ENCODE data around the gene ADISSP. TPM values are rescaled to one million over a fixed set of nuclear protein-coding genes. Genes with fewer than 3 reads are reported as not detected.

Gene ADISSP
- total and polyA plus RNA-seq, 2 donors, result 21.4 to 23.6 TPM

DNA sequence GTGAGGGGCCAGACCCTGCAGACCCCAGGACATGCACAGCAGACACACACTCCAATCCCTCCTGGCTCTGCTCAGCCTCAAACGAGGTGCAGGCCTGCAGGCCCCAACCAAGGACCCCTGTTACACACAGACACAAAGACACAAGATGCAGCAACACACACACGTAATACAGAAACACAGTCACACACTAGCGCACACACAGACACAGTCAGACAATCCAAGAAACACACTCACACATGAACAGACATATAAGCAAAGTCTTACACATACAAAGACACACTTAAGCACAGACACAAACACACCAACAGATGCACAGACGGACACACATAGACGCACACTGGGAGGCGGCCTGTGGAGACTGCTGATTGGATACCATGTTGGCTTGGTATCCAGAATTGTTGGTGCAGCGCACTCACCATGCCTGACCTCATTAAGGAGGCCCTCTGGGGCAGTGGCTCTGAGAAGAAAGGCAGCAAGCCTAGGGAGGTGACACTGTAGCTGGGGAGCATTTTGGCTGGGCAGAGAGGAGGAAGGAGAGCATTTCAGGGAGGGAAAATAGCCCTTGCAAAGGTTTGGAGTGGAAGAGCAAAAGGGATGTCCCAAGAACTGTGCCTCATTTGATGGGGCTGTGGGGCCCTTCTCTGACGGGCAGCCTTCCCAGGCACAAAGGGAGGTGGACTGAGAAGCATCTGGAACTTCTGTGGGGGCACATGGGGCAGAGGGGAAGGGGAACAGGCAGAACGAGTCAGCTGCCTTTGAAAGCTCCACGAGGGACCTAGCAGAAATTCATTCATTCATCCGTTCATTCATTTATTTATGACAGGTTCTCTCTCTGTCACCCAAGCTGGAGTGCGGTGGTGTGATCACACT lies 36.5 kb downstream of the ADISSP start:
- Histone ChIP-seq H3K4me3 (ENCODE audit: low read length in 2 of 2) (no peak overlapping the region), H3K27ac (ENCODE audit: low read depth in 1 of 2, low read length in 1 of 2) (no peak overlapping the region), H3K36me3 (ENCODE audit: control insufficient read depth in 2 of 2, insufficient read depth in 2 of 2, low read length in 1 of 2) (no peaks in the 10 kb centered on the region), H3K9me3 (ENCODE audit: control insufficient read depth in 2 of 2, insufficient read depth in 1 of 2, low read length in 1 of 2) (no peaks in the 10 kb centered on the region), H3K27me3 (ENCODE audit: control insufficient read depth in 2 of 2, insufficient read depth in 1 of 2, low read length in 1 of 2) (peaks cover 20 to 50% of the 10 kb centered on the region in 2 donors), H3K4me1 (ENCODE audit: control insufficient read depth in 2 of 2, insufficient read depth in 2 of 2, low read length in 2 of 2) (peaks cover 0 to 15% of the 10 kb centered on the region in 2 donors)
- 96% methylated on average over 12 of the region's 12 CpGs for WGBS
- no peak for DNase-seq (ENCODE audit: low read depth in 6 of 9, low spot score in 9 of 9)

GRCh38 chr20:3729811-3730540 lies 37.6 kb downstream of the ADISSP start:
- Histone ChIP-seq H3K36me3 (ENCODE audit: control insufficient read depth in 2 of 2, insufficient read depth in 2 of 2, low read length in 1 of 2) (no peaks in the 10 kb centered on the region), H3K27me3 (ENCODE audit: control insufficient read depth in 2 of 2, insufficient read depth in 1 of 2, low read length in 1 of 2) (peaks cover 20 to 50% of the 10 kb centered on the region in 2 donors), H3K4me3 (ENCODE audit: low read length in 2 of 2) (no peak overlapping the region), H3K9me3 (ENCODE audit: control insufficient read depth in 2 of 2, insufficient read depth in 1 of 2, low read length in 1 of 2) (no peaks in the 10 kb centered on the region), H3K27ac (ENCODE audit: low read depth in 1 of 2, low read length in 1 of 2) (no peak overlapping the region), H3K4me1 (ENCODE audit: control insufficient read depth in 2 of 2, insufficient read depth in 2 of 2, low read length in 2 of 2) (peaks cover 0 to 15% of the 10 kb centered on the region in 2 donors)
- no peak for DNase-seq (ENCODE audit: low read depth in 6 of 9, low spot score in 9 of 9)
- WGBS, result 83% methylated on average over 8 of the region's 8 CpGs

DNA sequence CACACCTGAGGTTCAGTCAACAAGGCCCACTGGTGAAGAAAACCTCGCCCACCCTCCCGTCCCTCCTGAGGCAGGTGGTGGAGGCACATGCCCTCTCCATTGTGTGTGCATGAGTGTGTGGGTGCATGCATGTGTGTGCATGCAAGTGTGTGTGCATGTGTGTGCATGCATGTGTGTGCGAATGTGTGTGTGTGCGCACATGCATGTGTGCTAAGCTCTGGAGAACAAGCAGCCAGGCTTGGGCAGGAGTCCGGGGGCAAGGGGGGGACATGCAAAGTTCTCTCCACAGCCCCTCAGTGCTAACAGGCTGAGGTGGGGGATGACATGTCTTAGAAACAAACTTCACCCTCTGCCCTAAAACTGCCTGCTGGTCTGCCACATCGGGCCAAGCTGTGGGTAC lies 38.2 kb downstream of the ADISSP start:
- Histone ChIP-seq H3K27ac (ENCODE audit: low read depth in 1 of 2, low read length in 1 of 2) (no peak overlapping the region), H3K4me3 (ENCODE audit: low read length in 2 of 2) (no peak overlapping the region), H3K9me3 (ENCODE audit: control insufficient read depth in 2 of 2, insufficient read depth in 1 of 2, low read length in 1 of 2) (no peaks in the 10 kb centered on the region), H3K36me3 (ENCODE audit: control insufficient read depth in 2 of 2, insufficient read depth in 2 of 2, low read length in 1 of 2) (no peaks in the 10 kb centered on the region), H3K4me1 (ENCODE audit: control insufficient read depth in 2 of 2, insufficient read depth in 2 of 2, low read length in 2 of 2) (peaks cover 0 to 15% of the 10 kb centered on the region in 2 donors), H3K27me3 (ENCODE audit: control insufficient read depth in 2 of 2, insufficient read depth in 1 of 2, low read length in 1 of 2) (peaks cover 20 to 50% of the 10 kb centered on the region in 2 donors)
- DNase-seq (ENCODE audit: low read depth in 6 of 9, low spot score in 9 of 9), result no peak
- 95% methylated on average over 6 of the region's 6 CpGs for WGBS

- Histone ChIP-seq H3K36me3 (ENCODE audit: control insufficient read depth in 2 of 2, insufficient read depth in 2 of 2, low read length in 1 of 2) (no peaks in the 10 kb centered on the region), H3K27ac (ENCODE audit: low read depth in 1 of 2, low read length in 1 of 2) (no peak overlapping the region), H3K9me3 (ENCODE audit: control insufficient read depth in 2 of 2, insufficient read depth in 1 of 2, low read length in 1 of 2) (no peaks in the 10 kb centered on the region), H3K4me3 (ENCODE audit: low read length in 2 of 2) (no peak overlapping the region), H3K27me3 (ENCODE audit: control insufficient read depth in 2 of 2, insufficient read depth in 1 of 2, low read length in 1 of 2) (peaks cover 18 to 49% of the 10 kb centered on the region in 2 donors), H3K4me1 (ENCODE audit: control insufficient read depth in 2 of 2, insufficient read depth in 2 of 2, low read length in 2 of 2) (peaks cover 0 to 15% of the 10 kb centered on the region in 2 donors)
- WGBS, result 94% methylated on average over 3 of the region's 3 CpGs
- no peak for DNase-seq (ENCODE audit: low read depth in 6 of 9, low spot score in 9 of 9)
Observed at GRCh38 chr20:3728876-3729275, 38.7 kb downstream of the ADISSP start.

- no peak overlapping the region for H3K27ac ChIP-seq (ENCODE audit: low read depth in 1 of 2, low read length in 1 of 2)
- H3K4me1 ChIP-seq (ENCODE audit: control insufficient read depth in 2 of 2, insufficient read depth in 2 of 2, low read length in 2 of 2), result peaks cover 0 to 15% of the 10 kb centered on the region in 2 donors
- no peaks in the 10 kb centered on the region for H3K36me3 ChIP-seq (ENCODE audit: control insufficient read depth in 2 of 2, insufficient read depth in 2 of 2, low read length in 1 of 2)
- peaks cover 15 to 44% of the 10 kb centered on the region in 2 donors for H3K27me3 ChIP-seq (ENCODE audit: control insufficient read depth in 2 of 2, insufficient read depth in 1 of 2, low read length in 1 of 2)
- H3K4me3 ChIP-seq (ENCODE audit: low read length in 2 of 2), result no peak overlapping the region
- H3K9me3 ChIP-seq (ENCODE audit: control insufficient read depth in 2 of 2, insufficient read depth in 1 of 2, low read length in 1 of 2), result no peaks in the 10 kb centered on the region
- DNase-seq (ENCODE audit: low read depth in 6 of 9, low spot score in 9 of 9), result no peak
- 94% methylated on average over 5 of the region's 5 CpGs for WGBS
Observed at GRCh38 chr20:3728354-3728753, 39.2 kb downstream of the ADISSP start.

DNA sequence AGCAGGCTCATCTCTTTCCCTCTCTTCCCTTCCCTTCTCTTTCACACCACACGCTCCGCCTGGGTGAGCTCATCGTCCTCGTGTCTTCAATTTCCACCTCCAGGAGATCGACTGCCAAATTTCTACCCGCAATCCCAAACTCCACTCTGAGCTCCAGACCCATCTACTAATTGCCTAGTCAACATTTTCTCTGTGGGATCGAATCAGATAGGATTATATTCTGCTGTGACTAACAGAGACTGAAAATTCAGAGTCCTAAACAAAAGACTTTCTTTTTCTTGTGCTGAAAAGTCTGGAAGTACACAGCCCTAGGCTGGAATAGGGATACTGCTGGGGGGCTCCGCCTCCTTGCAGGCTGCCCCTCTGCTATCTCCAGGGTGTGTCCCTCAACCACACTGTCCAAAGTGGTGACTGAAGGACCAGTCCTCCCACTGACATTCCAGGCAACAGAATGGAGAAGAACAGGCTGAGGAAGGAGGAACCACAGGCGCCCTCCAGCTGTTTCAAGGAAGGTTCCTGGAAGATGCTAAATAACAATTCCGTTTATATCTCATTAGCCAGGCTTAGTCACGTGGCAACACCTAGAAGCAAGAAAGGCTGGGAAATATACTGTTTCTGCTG lies 40.0 kb downstream of the ADISSP start:
- no peak overlapping the region for H3K27ac ChIP-seq (ENCODE audit: low read depth in 1 of 2, low read length in 1 of 2)
- 69% methylated on average over 11 of the region's 11 CpGs for WGBS
- H3K9me3 ChIP-seq (ENCODE audit: control insufficient read depth in 2 of 2, insufficient read depth in 1 of 2, low read length in 1 of 2), result no peaks in the 10 kb centered on the region
- peaks cover 0 to 9% of the 10 kb centered on the region in 2 donors for H3K4me1 ChIP-seq (ENCODE audit: control insufficient read depth in 2 of 2, insufficient read depth in 2 of 2, low read length in 2 of 2)
- peaks cover 8 to 36% of the 10 kb centered on the region in 2 donors for H3K27me3 ChIP-seq (ENCODE audit: control insufficient read depth in 2 of 2, insufficient read depth in 1 of 2, low read length in 1 of 2)
- H3K36me3 ChIP-seq (ENCODE audit: control insufficient read depth in 2 of 2, insufficient read depth in 2 of 2, low read length in 1 of 2), result no peaks in the 10 kb centered on the region
- H3K4me3 ChIP-seq (ENCODE audit: low read length in 2 of 2), result no peak overlapping the region
- DNase-seq (ENCODE audit: low read depth in 6 of 9, low spot score in 9 of 9), result no peak

DNA sequence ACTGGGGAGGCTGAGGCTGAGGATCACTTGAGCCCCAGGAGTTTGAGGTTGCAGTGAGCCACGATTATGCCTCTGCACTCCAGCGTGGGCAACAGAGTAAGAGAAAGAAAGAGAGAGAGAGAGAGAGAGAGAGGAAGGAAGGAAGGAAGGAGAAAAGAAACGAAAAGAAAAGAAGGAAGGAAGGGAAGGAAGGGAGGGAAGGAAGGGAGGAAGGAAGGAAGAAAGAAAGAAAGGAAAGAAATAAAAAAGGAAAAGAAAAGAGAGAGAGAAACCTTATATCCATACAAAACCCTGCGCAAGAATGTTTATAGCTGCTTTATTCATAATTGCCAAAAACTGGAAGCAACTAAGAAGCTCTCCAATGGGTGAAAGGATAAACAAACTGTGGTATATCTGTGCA lies 43.2 kb downstream of the ADISSP start:
- Histone ChIP-seq H3K27me3 (ENCODE audit: control insufficient read depth in 2 of 2, insufficient read depth in 1 of 2, low read length in 1 of 2) (peaks cover 0 to 21% of the 10 kb centered on the region in 2 donors), H3K9me3 (ENCODE audit: control insufficient read depth in 2 of 2, insufficient read depth in 1 of 2, low read length in 1 of 2) (no peaks in the 10 kb centered on the region), H3K27ac (ENCODE audit: low read depth in 1 of 2, low read length in 1 of 2) (no peak overlapping the region), H3K4me1 (ENCODE audit: control insufficient read depth in 2 of 2, insufficient read depth in 2 of 2, low read length in 2 of 2) (peaks cover 0 to 4% of the 10 kb centered on the region in 2 donors), H3K4me3 (ENCODE audit: low read length in 2 of 2) (no peak overlapping the region), H3K36me3 (ENCODE audit: control insufficient read depth in 2 of 2, insufficient read depth in 2 of 2, low read length in 1 of 2) (no peaks in the 10 kb centered on the region)
- no peak for DNase-seq (ENCODE audit: low read depth in 6 of 9, low spot score in 9 of 9)
- 65% methylated on average over 4 of the region's 4 CpGs for WGBS

- Histone ChIP-seq H3K36me3 (ENCODE audit: control insufficient read depth in 2 of 2, insufficient read depth in 2 of 2, low read length in 1 of 2) (no peaks in the 10 kb centered on the region), H3K27ac (ENCODE audit: low read depth in 1 of 2, low read length in 1 of 2) (no peak overlapping the region), H3K4me1 (ENCODE audit: control insufficient read depth in 2 of 2, insufficient read depth in 2 of 2, low read length in 2 of 2) (peaks cover 0 to 4% of the 10 kb centered on the region in 2 donors), H3K4me3 (ENCODE audit: low read length in 2 of 2) (no peak overlapping the region), H3K27me3 (ENCODE audit: control insufficient read depth in 2 of 2, insufficient read depth in 1 of 2, low read length in 1 of 2) (peaks cover 0 to 14% of the 10 kb centered on the region in 2 donors), H3K9me3 (ENCODE audit: control insufficient read depth in 2 of 2, insufficient read depth in 1 of 2, low read length in 1 of 2) (no peaks in the 10 kb centered on the region)
- WGBS, result 88% methylated on average over 8 of the region's 8 CpGs
- DNase-seq (ENCODE audit: low read depth in 6 of 9, low spot score in 9 of 9), result no peak
Observed at GRCh38 chr20:3723284-3723683, 44.3 kb downstream of the ADISSP start.

DNA sequence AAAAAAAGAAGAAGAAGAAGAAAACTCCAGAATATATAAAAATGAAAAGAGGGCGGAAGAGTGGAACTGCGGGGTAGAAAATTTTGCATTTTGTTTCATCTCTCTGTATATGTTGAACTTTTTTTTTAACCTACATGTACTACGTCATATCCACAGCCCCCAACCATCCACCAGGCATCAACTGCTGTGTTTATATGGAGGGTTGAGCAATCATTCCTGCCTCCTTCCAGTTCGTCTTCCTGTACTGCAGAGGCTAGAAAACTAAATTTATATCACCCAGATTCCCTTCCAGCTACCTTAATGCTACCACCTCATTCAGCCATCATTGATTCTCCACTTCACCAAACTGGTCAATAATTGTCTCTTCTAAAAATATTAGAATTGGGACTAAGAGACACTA lies 45.6 kb downstream of the ADISSP start:
- WGBS, result 97% methylated on average over 4 of the region's 4 CpGs
- no peak for DNase-seq (ENCODE audit: low read depth in 6 of 9, low spot score in 9 of 9)
- no peaks in the 10 kb centered on the region for H3K9me3 ChIP-seq (ENCODE audit: control insufficient read depth in 2 of 2, insufficient read depth in 1 of 2, low read length in 1 of 2)

More for the DNA sequence above, 45.6 kb downstream of the ADISSP start:
- H3K36me3 ChIP-seq (ENCODE audit: control insufficient read depth in 2 of 2, insufficient read depth in 2 of 2, low read length in 1 of 2), result no peaks in the 10 kb centered on the region
- H3K4me1 ChIP-seq (ENCODE audit: control insufficient read depth in 2 of 2, insufficient read depth in 2 of 2, low read length in 2 of 2), result no peaks in the 10 kb centered on the region
- H3K27ac ChIP-seq (ENCODE audit: low read depth in 1 of 2, low read length in 1 of 2), result no peak overlapping the region
- H3K4me3 ChIP-seq (ENCODE audit: low read length in 2 of 2), result no peak overlapping the region
- peaks cover 0 to 3% of the 10 kb centered on the region in 2 donors for H3K27me3 ChIP-seq (ENCODE audit: control insufficient read depth in 2 of 2, insufficient read depth in 1 of 2, low read length in 1 of 2)
